ENCODE results near the gene PRAMEF12.

GRCh38 chr1:12757836-12758235 is 15.7 kb upstream of the PRAMEF12 start:
- TF ChIP-seq CTCF (IDR thresholded peaks at IDR 0.05), result no peak
- no peak for TF ChIP-seq POLR2A (IDR thresholded peaks at IDR 0.05)
